Breast epithelium (tissue), 4 donors: Measurements from ENCODE around the gene VAX1. TPM values are rescaled to one million over a fixed set of nuclear protein-coding genes. Genes with fewer than 3 reads are reported as not detected.
"Not testable (repeated sequence)": the region's sequence is repeated elsewhere in the genome, so short reads cannot be mapped to it uniquely, and the experiment has no call there.

Experiments used
- DNase-seq, 2 donors: peaks; one replicate each; pipeline ENCODE4 v3.0.0-alpha.2; 2019; ENCODE audit warnings: low spot score in 2 of 2
- H3K27ac ChIP-seq, 2 donors: fragments of 200-600 bp; sonication (generic) in 1 of 2; one replicate each; pipeline ENCODE4 v1.5.1; 2016 to 2019; ENCODE audit warnings: mild to moderate bottlenecking in 1 of 2
- H3K27me3 ChIP-seq, 2 donors: fragments of 200-600 bp; sonication (generic) in 1 of 2; one replicate each; pipeline versions ENCODE4 v1.5.1 to v1.6.0; 2017 to 2019; ENCODE audit warnings: control low read depth in 1 of 2, mild to moderate bottlenecking in 1 of 2
- H3K36me3 ChIP-seq: fragments of 200-600 bp; one replicate; pipeline ENCODE4 v1.5.1; 2019
- H3K4me1 ChIP-seq, 2 donors: fragments of 200-600 bp; sonication (generic); one replicate each; pipeline ENCODE4 v1.5.1; 2016 to 2019; ENCODE audit warnings: control low read depth in 1 of 2
- H3K4me3 ChIP-seq, 3 donors: fragments of 200-600 bp; sonication (generic); 1 replicate in 2 of 3; 2 replicates in 1 of 3; pipeline ENCODE4 v1.5.1; 2016 to 2019; ENCODE audit warnings: mild to moderate bottlenecking in 3 of 3, moderate library complexity in 2 of 3
- H3K9me3 ChIP-seq, 2 donors: fragments of 200-600 bp; sonication (generic) in 1 of 2; one replicate each; pipeline ENCODE4 v1.5.1; 2016 to 2019; ENCODE audit warnings: control low read depth in 1 of 2
- POLR2A ChIP-seq: fragments of 450-650 bp; IDR thresholded peaks from one replicate; pipeline ENCODE4 v1.6.1; 2016; ENCODE audit warnings: antibody characterized with exemption, mild to moderate bottlenecking, moderate library complexity
- POLR2AphosphoS5 ChIP-seq, 3 donors: sonication (generic); formaldehyde crosslinking; IDR thresholded peaks; one replicate each; pipeline ENCODE4 v1.6.1; 2017; ENCODE audit warnings: antibody characterized with exemption in 3 of 3
- intact Hi-C: fragments of 100-400 bp; cut with DNase I; formaldehyde crosslinking; loops from one replicate; pipeline ENCODE4 v1.15.1; 2023; ENCODE audit warnings: low total_unique reads
- total RNA-seq, 3 donors: library from RNA; depleted of rRNA; stranded (reverse); fragments of >200 nt; gene quantifications; one replicate each; pipeline ENCODE4 v1.1.0, GENCODE V29; 2016
- TF ChIP-seq, protein P1 (sequence below), 3 donors: fragments of 450-650 bp; IDR thresholded peaks; one replicate each; pipeline ENCODE4 v1.5.1; 2016 to 2017; ENCODE audit warnings: antibody characterized with exemption in 3 of 3, mild to moderate bottlenecking in 3 of 3, moderate library complexity in 3 of 3

VAX1 gene, protein sequence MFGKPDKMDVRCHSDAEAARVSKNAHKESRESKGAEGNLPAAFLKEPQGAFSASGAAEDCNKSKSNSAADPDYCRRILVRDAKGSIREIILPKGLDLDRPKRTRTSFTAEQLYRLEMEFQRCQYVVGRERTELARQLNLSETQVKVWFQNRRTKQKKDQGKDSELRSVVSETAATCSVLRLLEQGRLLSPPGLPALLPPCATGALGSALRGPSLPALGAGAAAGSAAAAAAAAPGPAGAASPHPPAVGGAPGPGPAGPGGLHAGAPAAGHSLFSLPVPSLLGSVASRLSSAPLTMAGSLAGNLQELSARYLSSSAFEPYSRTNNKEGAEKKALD
- total RNA-seq, result not detected

DNA sequence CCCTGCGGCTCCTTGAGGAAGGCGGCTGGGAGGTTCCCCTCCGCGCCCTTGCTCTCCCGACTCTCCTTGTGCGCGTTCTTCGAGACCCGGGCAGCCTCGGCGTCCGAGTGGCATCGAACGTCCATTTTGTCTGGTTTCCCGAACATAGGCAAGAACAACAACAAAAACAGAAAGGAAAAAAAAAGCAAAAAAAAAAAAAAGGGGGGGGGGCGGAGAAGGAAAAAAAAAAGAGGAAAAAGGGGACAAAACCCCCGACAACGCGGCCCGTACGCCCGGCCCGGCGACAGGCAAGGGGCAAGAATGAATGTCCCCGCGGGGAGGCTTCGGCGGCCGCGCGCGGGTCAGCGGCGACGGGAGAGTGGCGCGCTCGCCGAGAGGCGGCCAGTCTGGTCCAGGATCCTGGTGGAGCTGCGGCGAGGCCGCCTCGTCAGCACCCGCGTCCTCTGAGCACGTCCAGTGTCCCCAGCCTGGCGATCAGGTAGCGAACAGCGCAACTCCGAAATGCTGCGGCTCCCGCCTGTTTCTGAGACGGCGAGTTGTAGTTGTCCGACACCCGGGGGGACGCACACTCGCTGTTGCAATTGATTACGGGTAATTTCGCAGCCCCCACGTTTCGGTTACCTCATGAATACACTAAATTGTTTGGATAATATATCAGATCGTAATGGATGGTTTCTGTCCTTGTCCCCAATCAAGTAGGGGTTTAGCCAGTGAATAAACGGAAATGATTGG lies at the start of gene VAX1:
Gene VAX1 (minus strand): TSS at position 360 of the 732 bp plus-strand sequence. CDS start 214 bp downstream, at position 146.
- DNase-seq, result no peak
- TF ChIP-seq, protein P1, sequence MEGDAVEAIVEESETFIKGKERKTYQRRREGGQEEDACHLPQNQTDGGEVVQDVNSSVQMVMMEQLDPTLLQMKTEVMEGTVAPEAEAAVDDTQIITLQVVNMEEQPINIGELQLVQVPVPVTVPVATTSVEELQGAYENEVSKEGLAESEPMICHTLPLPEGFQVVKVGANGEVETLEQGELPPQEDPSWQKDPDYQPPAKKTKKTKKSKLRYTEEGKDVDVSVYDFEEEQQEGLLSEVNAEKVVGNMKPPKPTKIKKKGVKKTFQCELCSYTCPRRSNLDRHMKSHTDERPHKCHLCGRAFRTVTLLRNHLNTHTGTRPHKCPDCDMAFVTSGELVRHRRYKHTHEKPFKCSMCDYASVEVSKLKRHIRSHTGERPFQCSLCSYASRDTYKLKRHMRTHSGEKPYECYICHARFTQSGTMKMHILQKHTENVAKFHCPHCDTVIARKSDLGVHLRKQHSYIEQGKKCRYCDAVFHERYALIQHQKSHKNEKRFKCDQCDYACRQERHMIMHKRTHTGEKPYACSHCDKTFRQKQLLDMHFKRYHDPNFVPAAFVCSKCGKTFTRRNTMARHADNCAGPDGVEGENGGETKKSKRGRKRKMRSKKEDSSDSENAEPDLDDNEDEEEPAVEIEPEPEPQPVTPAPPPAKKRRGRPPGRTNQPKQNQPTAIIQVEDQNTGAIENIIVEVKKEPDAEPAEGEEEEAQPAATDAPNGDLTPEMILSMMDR (IDR thresholded peaks at IDR 0.05), result no peak
- TF ChIP-seq POLR2AphosphoS5 (IDR thresholded peaks at IDR 0.05), result no peak
- no peak for TF ChIP-seq POLR2A
- no peaks in the 10 kb centered on the region for H3K36me3 ChIP-seq
- peaks cover 12 to 94% of the 10 kb centered on the region in 2 donors for H3K27me3 ChIP-seq
- intact Hi-C loops, result no loop called here
- peak within 1 kb of the TSS; percentile 37 to 65 (median 37) for H3K4me3 ChIP-seq
- H3K27ac ChIP-seq, result no peak within 1 kb of the TSS
- no peaks in the 10 kb centered on the region for H3K9me3 ChIP-seq
- H3K4me1 ChIP-seq, result peaks cover 5 to 15% of the 10 kb centered on the region in 2 donors

DNA sequence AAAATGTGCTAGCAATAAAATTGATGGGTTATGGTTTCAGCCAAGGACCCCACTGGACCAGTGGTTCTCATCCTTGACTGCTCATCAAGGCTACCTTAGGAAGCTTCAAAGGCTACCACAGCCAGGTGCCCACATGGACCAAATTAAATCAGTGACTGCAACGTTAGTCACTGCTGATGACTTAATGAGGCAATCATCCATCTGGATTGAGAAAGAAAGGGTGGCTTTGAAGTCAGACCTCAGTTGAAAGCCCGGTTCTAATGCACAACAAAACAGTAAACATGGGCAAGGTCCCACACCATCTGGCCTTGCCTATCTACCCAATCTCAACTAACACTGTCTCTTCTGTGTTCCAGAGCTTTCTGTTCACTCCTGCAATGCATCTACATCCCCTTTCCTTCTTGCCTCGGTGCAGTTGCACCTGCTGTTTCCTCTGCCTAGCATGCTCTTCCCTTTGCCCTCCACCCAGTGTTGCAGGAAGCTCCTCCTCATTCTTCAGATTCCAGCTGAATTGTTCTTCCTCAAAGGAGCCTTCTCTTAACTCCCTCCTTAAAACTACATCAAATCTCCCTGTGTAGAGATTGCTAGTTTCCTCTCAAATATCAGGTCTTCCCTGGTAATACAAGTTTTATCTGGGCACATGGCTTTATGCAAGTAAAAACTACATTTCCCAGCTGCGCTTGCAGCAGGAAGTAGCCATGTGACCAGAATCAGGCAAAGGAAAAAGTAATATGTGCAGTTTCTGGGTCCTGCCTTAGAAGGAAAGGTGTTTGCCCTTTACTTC lies 49.0 kb upstream of the VAX1 start:
- TF ChIP-seq POLR2AphosphoS5 (IDR thresholded peaks at IDR 0.05) (no peak), POLR2A (no peak)
- TF ChIP-seq, protein P1 (IDR thresholded peaks at IDR 0.05), result no peak
- H3K4me1 ChIP-seq, result no peaks in the 10 kb centered on the region
- intact Hi-C loops, result no loop called here
- no peaks in the 10 kb centered on the region for H3K36me3 ChIP-seq
- peaks cover 0 to 11% of the 10 kb centered on the region in 2 donors for H3K27me3 ChIP-seq
- no peak overlapping the region for H3K4me3 ChIP-seq
- peaks cover 4% of the 10 kb centered on the region in 2 donors for H3K9me3 ChIP-seq
- H3K27ac ChIP-seq, result no peak overlapping the region
- no peak for DNase-seq

DNA sequence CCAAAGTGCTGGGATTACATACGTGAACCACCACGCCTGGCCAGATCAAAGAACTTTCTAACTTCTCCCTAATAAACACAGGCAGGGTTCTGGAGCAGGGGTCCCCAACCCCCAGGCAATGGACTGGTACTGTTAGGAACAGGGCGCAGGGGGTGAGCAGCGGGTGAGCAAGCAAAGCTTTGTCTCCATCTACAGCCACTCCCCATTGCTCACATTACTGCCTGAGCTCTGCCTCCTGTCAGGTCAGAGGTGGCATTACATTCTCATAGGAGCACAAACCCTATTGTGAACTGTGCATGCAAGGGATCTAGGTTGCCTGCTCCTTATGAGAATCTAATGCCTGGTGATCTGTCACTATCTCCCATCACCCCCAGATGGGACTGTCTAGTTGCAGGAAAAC lies 47.7 kb upstream of the VAX1 start:
- H3K9me3 ChIP-seq, H3K4me3 ChIP-seq, H3K4me1 ChIP-seq, H3K36me3 ChIP-seq, DNase-seq, H3K27ac ChIP-seq, intact Hi-C loops: not testable (repeated sequence)
- H3K27me3 ChIP-seq, result peaks cover 0 to 11% of the 10 kb centered on the region in 2 donors

DNA sequence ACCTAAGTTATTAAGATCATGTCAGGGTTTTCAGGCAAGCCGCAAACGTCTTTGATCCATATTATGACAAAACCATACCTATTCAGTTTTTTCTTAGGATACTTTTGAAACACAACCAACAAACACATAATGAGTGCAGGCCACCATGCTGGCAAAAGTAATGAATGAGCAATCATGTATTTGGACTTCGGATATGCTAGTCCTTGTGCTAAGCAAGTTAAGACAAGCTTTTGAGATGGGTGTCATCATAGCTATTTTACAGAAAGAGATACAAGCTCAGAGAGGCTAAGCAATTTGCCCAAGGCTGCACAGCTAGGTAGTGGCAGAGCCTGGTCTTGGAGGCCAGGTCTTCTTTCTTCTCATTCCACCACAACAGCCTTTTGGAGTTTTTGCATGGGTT lies 46.8 kb upstream of the VAX1 start:
- no peaks in the 10 kb centered on the region for H3K4me1 ChIP-seq
- H3K27ac ChIP-seq, result no peak overlapping the region
- TF ChIP-seq, protein P1 (IDR thresholded peaks at IDR 0.05), result no peak
- no peak for TF ChIP-seq POLR2AphosphoS5 (IDR thresholded peaks at IDR 0.05)
- no peak for TF ChIP-seq POLR2A
- peaks cover 4% of the 10 kb centered on the region in 2 donors for H3K9me3 ChIP-seq
- no peaks in the 10 kb centered on the region for H3K36me3 ChIP-seq
- DNase-seq, result no peak
- peaks cover 0 to 11% of the 10 kb centered on the region in 2 donors for H3K27me3 ChIP-seq
- intact Hi-C loops, result no loop called here
- no peak overlapping the region for H3K4me3 ChIP-seq

DNA sequence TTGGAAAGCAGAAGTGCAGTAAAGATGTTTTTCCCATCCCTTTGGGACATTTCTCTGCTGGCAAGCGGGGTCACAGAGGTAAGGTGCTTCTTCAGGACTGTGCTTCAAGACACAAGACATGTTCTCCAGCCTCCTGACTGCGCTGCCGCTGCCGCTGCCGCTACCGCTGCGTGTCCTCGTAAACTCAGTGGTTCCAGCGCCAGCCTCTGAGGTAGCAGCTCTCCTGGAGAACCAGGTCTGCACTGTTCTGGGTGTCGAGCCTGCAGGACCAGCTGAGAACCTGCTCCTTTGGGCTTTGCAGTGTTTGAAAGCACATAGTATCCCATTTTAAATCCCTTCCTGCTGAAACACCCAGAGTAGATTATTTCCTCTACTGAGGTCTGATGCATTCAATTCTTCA lies 46.2 kb upstream of the VAX1 start:
- TF ChIP-seq POLR2AphosphoS5 (IDR thresholded peaks at IDR 0.05), result no peak
- TF ChIP-seq, protein P1 (IDR thresholded peaks at IDR 0.05), result no peak
- TF ChIP-seq POLR2A, result no peak
- Histone ChIP-seq H3K4me1 (no peaks in the 10 kb centered on the region), H3K36me3 (no peaks in the 10 kb centered on the region), H3K27me3 (peaks cover 0 to 11% of the 10 kb centered on the region in 2 donors), H3K4me3 (no peak overlapping the region), H3K27ac (no peak overlapping the region), H3K9me3 (peaks cover 1 to 4% of the 10 kb centered on the region in 2 donors)
- DNase-seq, result no peak
- intact Hi-C loops, result no loop called here
